BJ (cell line): ENCODE results near the gene KCNIP4. TPM values are rescaled to one million over a fixed set of nuclear protein-coding genes. Genes with fewer than 3 reads are reported as not detected.

Source experiments
- CTCF ChIA-PET: fragments of 350-600 bp; formaldehyde crosslinking; extraction: SDS; loops from one replicate; lab custom pipeline; 2021; ENCODE audit warnings: antibody characterized with exemption, inconsistent platforms; lab: Yijun Ruan, JAX
- POLR2A ChIA-PET: fragments of 300-600 bp; sonication (Branson Sonifier 250); formaldehyde crosslinking; extraction: SDS; loops from one replicate; lab custom pipeline; 2021; ENCODE audit warnings: antibody characterized with exemption; lab: Charles Lee
- DNase-seq: peaks from one replicate; pipeline ENCODE4 v3.0.0-alpha.2; 2011; ENCODE audit warnings: low read depth
- H3K27me3 ChIP-seq: 2 replicates; pipeline ENCODE4 v1.6.0; 2011; ENCODE audit warnings: low read length; ENCODE audit not compliant: control insufficient read depth, insufficient read depth
- H3K36me3 ChIP-seq: 2 replicates; pipeline ENCODE4 v1.5.1; 2011; ENCODE audit warnings: low read length; ENCODE audit not compliant: control insufficient read depth, insufficient read depth
- H3K4me3 ChIP-seq: 2 replicates; pipeline ENCODE4 v1.5.1; 2011; ENCODE audit warnings: low read depth, mild to moderate bottlenecking, control low read depth, low read length
- CTCF ChIP-seq: IDR thresholded peaks from 2 replicates; pipeline ENCODE4 v1.5.1; 2011; ENCODE audit warnings: low read depth, mild to moderate bottlenecking, control low read depth, inconsistent platforms, low read length, moderate library complexity; ENCODE audit not compliant: insufficient read depth
- polyA plus RNA-seq: library from polyadenylated mRNA; depleted of rRNA; stranded (reverse); fragments of >200 nt; gene quantifications from 2 replicates; pipeline ENCODE4 v1.2.3, GENCODE V29; 2011

Gene KCNIP4
- polyA plus RNA-seq, 1 experiment, result not detected

- H3K27me3 ChIP-seq, result no peaks in the 10 kb centered on the region
- ChIA-PET POLR2A (no interaction called here), CTCF (no interaction called here)
- no peak for TF ChIP-seq CTCF
- no peaks in the 10 kb centered on the region for H3K36me3 ChIP-seq
- H3K4me3 ChIP-seq, result no peak overlapping the region
- no peak for DNase-seq
These were observed 412.7 kb downstream of the KCNIP4 start for GRCh38 chr4:21535898-21536297.

- Histone ChIP-seq H3K27me3 (no peaks in the 10 kb centered on the region), H3K36me3 (no peaks in the 10 kb centered on the region), H3K4me3 (no peak overlapping the region)
- ChIA-PET POLR2A (no interaction called here), CTCF (no interaction called here)
- no peak for DNase-seq
- TF ChIP-seq CTCF, result no peak
These were observed 417.5 kb downstream of the KCNIP4 start for GRCh38 chr4:21531048-21531447.

- DNase-seq, result no peak
- no peak for TF ChIP-seq CTCF
- ChIA-PET POLR2A (interaction anchor here (0.7 kb wide), 1 partner anchor 256 kb away, joined by 4 read pairs; no protein-coding TSS in a partner anchor), CTCF (interaction anchor here (1.2 kb wide), 1 partner anchor 239 kb away, joined by 3 read pairs; no protein-coding TSS in a partner anchor)
- Histone ChIP-seq H3K36me3 (no peaks in the 10 kb centered on the region), H3K27me3 (no peaks in the 10 kb centered on the region), H3K4me3 (no peak overlapping the region)
These were observed 419.4 kb downstream of the KCNIP4 start for GRCh38 chr4:21529214-21529613.

- CTCF ChIA-PET, result interaction anchor here (1.1 to 1.5 kb wide), 2 partner anchors 9 to 245 kb away, joined by 3 to 7 read pairs; no protein-coding TSS in a partner anchor
- Histone ChIP-seq H3K27me3 (no peaks in the 10 kb centered on the region), H3K36me3 (no peaks in the 10 kb centered on the region), H3K4me3 (no peak overlapping the region)
- no peak for TF ChIP-seq CTCF
- POLR2A ChIA-PET, result no interaction called here
- DNase-seq, result no peak
These were observed 426.3 kb downstream of the KCNIP4 start for GRCh38 chr4:21522296-21522695.

GRCh38 chr4:21517126-21517859 lies 431.3 kb downstream of the KCNIP4 start:
- CTCF ChIA-PET, result interaction anchor here (14.5 kb wide), 1 partner anchor 249 kb away, joined by 181 read pairs; no protein-coding TSS in a partner anchor

More at GRCh38 chr4:21517126-21517859, 431.3 kb downstream of the KCNIP4 start:
- POLR2A ChIA-PET, result no interaction called here
- TF ChIP-seq CTCF, result no peak
- H3K4me3 ChIP-seq, result no peak overlapping the region
- H3K36me3 ChIP-seq, result no peaks in the 10 kb centered on the region
- peaks cover 1% of the 10 kb centered on the region; the same call in 1 of the 2 replicates for H3K27me3 ChIP-seq
- DNase-seq, result no peak
